NCI-H345 treated with DMSO at 0.1 percent for 48 hours (cell line): ENCODE results near the gene MBOAT1.
A peak's percentile ranks its signal among the peaks of the same experiment; 100 is the strongest.

Source experiments
- DNase-seq: peaks from one replicate; lab custom pipeline; 2025; ENCODE audit not compliant: unreplicated experiment; lab: John Stamatoyannopoulos, UW

Gene MBOAT1

DNA sequence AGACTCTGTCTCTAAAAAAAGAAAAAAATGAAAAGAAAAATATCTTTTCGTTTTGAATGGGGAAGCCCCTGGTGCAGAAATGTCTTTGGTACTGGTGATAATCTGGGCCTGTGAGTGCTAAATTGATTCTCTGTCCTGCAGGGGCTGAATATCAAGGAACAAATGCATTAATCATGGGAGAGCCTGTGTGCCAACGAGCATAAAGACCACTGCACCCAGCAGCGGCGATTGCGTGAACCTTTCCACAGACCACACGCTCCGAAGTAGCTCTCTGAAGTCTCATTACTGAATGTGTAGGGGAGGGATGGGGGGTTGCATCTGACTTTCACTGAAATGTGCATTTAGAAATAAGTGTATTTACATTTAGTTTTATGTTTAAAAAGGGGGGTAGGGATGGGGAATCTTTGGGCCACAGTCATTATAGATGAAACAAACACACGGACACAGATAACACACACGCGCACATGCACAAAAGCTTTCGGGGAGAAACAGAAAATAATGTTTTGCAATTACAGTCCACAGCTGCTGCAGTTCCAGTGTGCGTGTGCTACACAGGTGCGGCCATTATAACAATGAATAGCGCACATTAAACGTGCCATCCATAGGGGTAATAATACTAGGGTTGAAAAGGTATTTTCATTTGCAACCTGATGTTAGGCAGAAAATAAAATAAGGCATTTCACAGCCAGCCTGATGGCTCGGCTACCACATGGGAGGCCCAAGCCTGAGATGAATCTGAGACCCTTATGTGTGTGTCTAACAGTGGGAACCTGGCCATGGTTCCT lies 154.0 kb downstream of the MBOAT1 start:
- no peak for DNase-seq

DNA sequence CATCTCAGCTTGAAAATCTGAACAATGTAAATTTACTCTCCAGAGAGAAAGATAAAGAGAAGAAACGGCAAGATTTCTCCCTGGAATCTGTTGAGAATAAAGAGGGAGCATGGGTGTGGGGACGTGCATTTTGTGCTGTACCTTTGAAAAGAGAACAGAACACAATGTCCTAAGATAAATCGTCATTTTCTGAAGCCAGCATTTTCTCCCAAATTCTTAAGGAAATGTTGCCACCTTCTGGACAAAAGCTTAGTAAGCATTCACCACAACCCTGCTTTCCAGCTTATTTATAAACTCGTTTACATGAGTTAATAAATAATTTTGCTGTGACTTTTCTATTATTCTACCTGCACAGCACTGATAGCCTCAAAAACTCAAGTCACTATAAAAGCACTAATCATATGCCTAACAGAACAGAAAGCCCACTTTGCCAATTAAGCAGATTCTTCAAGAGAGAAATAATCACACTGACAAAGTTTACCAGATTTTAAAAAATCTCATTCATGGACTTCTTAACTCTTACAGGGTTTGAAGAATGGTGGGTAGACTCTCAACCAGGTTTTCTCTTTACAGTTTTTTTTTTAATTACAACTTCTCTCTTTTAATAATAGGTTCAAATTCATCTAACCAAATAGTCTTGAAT lies 155.8 kb downstream of the MBOAT1 start:
- DNase-seq: peak; percentile 61

DNA sequence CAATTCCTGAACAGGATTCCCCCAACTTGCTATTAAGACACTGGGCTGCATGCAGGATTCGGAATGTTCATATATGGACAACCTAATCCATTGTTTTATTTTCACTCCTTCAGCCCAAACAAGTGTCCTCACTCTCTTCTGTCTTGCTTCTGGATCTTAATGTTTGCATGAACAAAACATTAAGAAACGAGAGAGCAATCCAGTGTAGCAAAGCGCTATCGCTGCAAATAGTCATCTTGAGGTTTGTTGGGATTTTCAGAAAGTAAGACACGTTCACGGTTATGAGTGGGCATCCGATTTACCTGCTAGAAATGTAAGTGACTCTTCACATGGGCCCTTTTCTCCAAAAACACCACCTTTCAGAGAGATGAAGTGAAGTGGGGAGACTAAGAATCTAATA lies 156.4 kb downstream of the MBOAT1 start:
- no peak for DNase-seq
